ENCODE results near the gene ATAD3C. TPM values are rescaled to one million over a fixed set of nuclear protein-coding genes. Genes with fewer than 3 reads are reported as not detected.

The ATAD3C gene
- total RNA-seq, 3 donors from 2014 or later = 1.9 to 8.5 (median 4.3) TPM

Other genes starting within 250 kb of the ATAD3C start
- 1 to 10 TPM in 2 of 3 donors, not detected in 1; 1.9 to 5.9 TPM for gene TNFRSF18, start 243.1 kb upstream of the ATAD3C start, total RNA-seq
- 1 to 10 TPM in 2 of 3 donors, under 1 TPM in 1; 0.64 to 2.3 (median 1.6) TPM for gene TNFRSF4, start 235.5 kb upstream of the ATAD3C start, total RNA-seq
- 100 to 1,000 TPM in 1 of 3 donors, 10 to 100 TPM in 2; 58.0 to 111 (median 79.3) TPM for gene SDF4, start 217.7 kb upstream of the ATAD3C start, total RNA-seq
- gene B3GALT6, start 217.5 kb upstream of the ATAD3C start, total RNA-seq = 10 to 100 TPM; 14.4 to 16.0 (median 14.4) TPM
- gene C1QTNF12, start 203.0 kb upstream of the ATAD3C start, total RNA-seq = 1 to 10 TPM in 1 of 3 donors, not detected in 2; 2.0 TPM
- gene UBE2J2, start 175.8 kb upstream of the ATAD3C start, total RNA-seq = 10 to 100 TPM; 37.0 to 39.8 (median 37.4) TPM
- gene SCNN1D, start 169.3 kb upstream of the ATAD3C start, total RNA-seq = 1 to 10 TPM in 2 of 3 donors, under 1 TPM in 1; 0.96 to 5.2 (median 4.7) TPM
- 10 to 100 TPM; 19.7 to 33.4 (median 26.9) TPM for gene ACAP3, start 141.8 kb upstream of the ATAD3C start, total RNA-seq
- 10 to 100 TPM; 16.0 to 27.5 (median 22.0) TPM for gene PUSL1, start 141.1 kb upstream of the ATAD3C start, total RNA-seq
- gene INTS11, start 125.0 kb upstream of the ATAD3C start, total RNA-seq = 100 to 1,000 TPM in 2 of 3 donors, 10 to 100 TPM in 1; 68.6 to 125 (median 119) TPM
- gene CPTP, start 124.9 kb upstream of the ATAD3C start, total RNA-seq = 10 to 100 TPM in 2 of 3 donors, 1 to 10 TPM in 1; 9.0 to 16.4 (median 13.4) TPM
- gene TAS1R3, start 118.4 kb upstream of the ATAD3C start, total RNA-seq = under 1 TPM in 2 of 3 donors, not detected in 1; 0.16 to 0.33 TPM
- 10 to 100 TPM; 55.2 to 70.1 (median 55.2) TPM for gene DVL1, start 100.3 kb upstream of the ATAD3C start, total RNA-seq
- 100 to 1,000 TPM in 1 of 3 donors, 10 to 100 TPM in 2; 93.4 to 308 (median 99.8) TPM for gene MXRA8, start 91.1 kb upstream of the ATAD3C start, total RNA-seq
- gene AURKAIP1, start 74.5 kb upstream of the ATAD3C start, total RNA-seq = 100 to 1,000 TPM in 1 of 3 donors, 10 to 100 TPM in 2; 91.3 to 116 (median 99.6) TPM
- gene CCNL2, start 50.4 kb upstream of the ATAD3C start, total RNA-seq = 100 to 1,000 TPM; 170 to 325 (median 285) TPM
- 100 to 1,000 TPM; 127 to 149 (median 147) TPM for gene MRPL20, start 42.4 kb upstream of the ATAD3C start, total RNA-seq
- gene ANKRD65, start 28.4 kb upstream of the ATAD3C start, total RNA-seq = 10 to 100 TPM; 10.2 to 16.0 (median 12.2) TPM
- 10 to 100 TPM; 13.0 to 44.8 (median 35.7) TPM for gene VWA1, start 14.0 kb upstream of the ATAD3C start, total RNA-seq
- 10 to 100 TPM in 2 of 3 donors, 1 to 10 TPM in 1; 9.9 to 22.9 (median 22.4) TPM for gene ATAD3B, start 22.1 kb downstream of the ATAD3C start, total RNA-seq
- 10 to 100 TPM; 14.9 to 22.3 (median 15.5) TPM for gene ATAD3A, start 62.5 kb downstream of the ATAD3C start, total RNA-seq
- 1 to 10 TPM; 3.5 to 8.8 (median 3.8) TPM for gene TMEM240, start 90.9 kb downstream of the ATAD3C start, total RNA-seq
- gene SSU72, start 125.2 kb downstream of the ATAD3C start, total RNA-seq = 100 to 1,000 TPM; 100 to 125 (median 114) TPM
- 1 to 10 TPM in 1 of 3 donors, under 1 TPM in 2; 0.48 to 2.9 (median 0.98) TPM for gene FNDC10, start 150.4 kb downstream of the ATAD3C start, total RNA-seq
- gene MIB2, start 165.8 kb downstream of the ATAD3C start, total RNA-seq = 10 to 100 TPM; 32.0 to 69.5 (median 48.9) TPM
- 10 to 100 TPM in 1 of 3 donors, 1 to 10 TPM in 2; 2.7 to 15.5 (median 7.5) TPM for gene MMP23B, start 182.5 kb downstream of the ATAD3C start, total RNA-seq
- gene CDK11B, start 209.3 kb downstream of the ATAD3C start, total RNA-seq = 10 to 100 TPM; 17.4 to 30.3 (median 26.2) TPM
- gene SLC35E2B, start 243.1 kb downstream of the ATAD3C start, total RNA-seq = 10 to 100 TPM; 37.3 to 96.4 (median 45.6) TPM